SK-N-SH treated with all-trans-retinoic acid at 6 μM for 48 hours (cell line): ENCODE measurements around the gene ATRIP.

ENCODE experiments used
- ATAC-seq: fragments of 200-7000 bp; cut with Tn5 transposase; 3 replicates; pipeline ENCODE4 v1.9.1; 2020; ENCODE audit warnings: mild to moderate bottlenecking, moderate library complexity
- ARNTL ChIP-seq: fragments of 450-650 bp; formaldehyde crosslinking; IDR thresholded peaks from 2 replicates; pipeline ENCODE4 v1.5.0; 2020; ENCODE audit warnings: low read depth, mild to moderate bottlenecking, moderate library complexity, borderline replicate concordance
- BACH2 ChIP-seq: fragments of 250-450 bp; sonication (Bioruptor Pico); IDR thresholded peaks from 2 replicates; pipeline ENCODE4 v1.9.0; 2021; ENCODE audit warnings: mild to moderate bottlenecking, borderline replicate concordance
- CREB5 ChIP-seq: fragments of 250-450 bp; sonication (Bioruptor Pico); IDR thresholded peaks from 2 replicates; pipeline ENCODE4 v1.5.1; 2020; ENCODE audit warnings: low read depth, mild to moderate bottlenecking, moderate library complexity
- CSDC2 ChIP-seq: fragments of 250-450 bp; sonication (Bioruptor Pico); IDR thresholded peaks from 2 replicates; pipeline ENCODE4 v1.5.0; 2020; ENCODE audit warnings: mild to moderate bottlenecking, moderate library complexity
- CSRNP3 ChIP-seq: fragments of 250-450 bp; sonication (Bioruptor Pico); IDR thresholded peaks from 2 replicates; pipeline ENCODE4 v1.5.1; 2021; ENCODE audit warnings: mild to moderate bottlenecking, moderate library complexity
- GLIS3 ChIP-seq: fragments of 250-450 bp; sonication (Bioruptor Pico); IDR thresholded peaks from 2 replicates; pipeline ENCODE4 v1.5.0; 2020; ENCODE audit warnings: mild to moderate bottlenecking, moderate library complexity
- ISL1 ChIP-seq: fragments of 250-450 bp; sonication (Bioruptor Pico); IDR thresholded peaks from 2 replicates; pipeline ENCODE4 v2.1.2; 2022; ENCODE audit warnings: mild to moderate bottlenecking, moderate library complexity
- OSR1 ChIP-seq: fragments of 250-450 bp; sonication (Bioruptor Pico); IDR thresholded peaks from 2 replicates; pipeline ENCODE4 v1.8.0; 2022; ENCODE audit warnings: moderate library complexity, mild to moderate bottlenecking, inconsistent platforms
- POU6F1 ChIP-seq: fragments of 250-450 bp; sonication (Bioruptor Pico); IDR thresholded peaks from 2 replicates; pipeline ENCODE4 v1.8.0; 2021; ENCODE audit warnings: low read depth, mild to moderate bottlenecking, moderate library complexity, borderline replicate concordance
- PPARA ChIP-seq: fragments of 250-450 bp; sonication (Bioruptor Pico); IDR thresholded peaks from 2 replicates; pipeline ENCODE4 v1.5.0; 2020; ENCODE audit warnings: mild to moderate bottlenecking, borderline replicate concordance
- RARB ChIP-seq: fragments of 250-450 bp; sonication (Bioruptor Pico); IDR thresholded peaks from 2 replicates; pipeline ENCODE4 v1.8.0; 2021; ENCODE audit warnings: mild to moderate bottlenecking, moderate library complexity
- SNAI2 ChIP-seq: fragments of 250-450 bp; sonication (Bioruptor Pico); IDR thresholded peaks from 2 replicates; pipeline ENCODE4 v1.5.0; 2020; ENCODE audit warnings: mild to moderate bottlenecking, moderate library complexity
- TCF4 ChIP-seq: fragments of 250-450 bp; sonication (Bioruptor Pico); IDR thresholded peaks from 2 replicates; pipeline ENCODE4 v1.8.0; 2021; ENCODE audit warnings: mild to moderate bottlenecking, moderate library complexity, borderline replicate concordance
- TOX ChIP-seq: fragments of 250-450 bp; sonication (Bioruptor Pico); IDR thresholded peaks from 2 replicates; pipeline ENCODE4 v1.8.0; 2021; ENCODE audit warnings: mild to moderate bottlenecking, moderate library complexity, borderline replicate concordance
- TSHZ2 ChIP-seq: fragments of 250-450 bp; sonication (Bioruptor Pico); IDR thresholded peaks from 2 replicates; pipeline ENCODE4 v1.5.0; 2020; ENCODE audit warnings: mild to moderate bottlenecking, moderate library complexity
- ZC3H10 ChIP-seq: fragments of 250-450 bp; sonication (Bioruptor Pico); IDR thresholded peaks from 2 replicates; pipeline ENCODE4 v1.5.1; 2021; ENCODE audit warnings: mild to moderate bottlenecking, moderate library complexity
- ZFP3 ChIP-seq: fragments of 250-450 bp; sonication (Bioruptor Pico); IDR thresholded peaks from 2 replicates; pipeline ENCODE4 v1.5.0; 2020; ENCODE audit warnings: mild to moderate bottlenecking, moderate library complexity
- ZFP30 ChIP-seq: fragments of 450-650 bp; formaldehyde crosslinking; IDR thresholded peaks from 2 replicates; pipeline ENCODE4 v1.5.0; 2022; ENCODE audit warnings: mild to moderate bottlenecking, moderate library complexity
- ZNF565 ChIP-seq: fragments of 450-650 bp; formaldehyde crosslinking; conservative IDR thresholded peaks from 2 replicates; pipeline ENCODE4 v1.5.0; 2020; ENCODE audit warnings: low read depth, mild to moderate bottlenecking, moderate library complexity
- ZNF8 ChIP-seq: fragments of 450-650 bp; formaldehyde crosslinking; IDR thresholded peaks from 2 replicates; pipeline ENCODE4 v1.5.0; 2020; ENCODE audit warnings: mild to moderate bottlenecking, moderate library complexity

ATRIP gene

GRCh38 chr3:48423241-48423882, 23.2 kb upstream of the ATRIP start:
- TF ChIP-seq GLIS3 (CRISPR knock-in tag) (no peak), ZNF8 (no peak), ARNTL (CRISPR knock-in tag) (no peak), ZNF565 (CRISPR knock-in tag) (no peak), POU6F1 (CRISPR knock-in tag) (no peak), CREB5 (no peak), BACH2 (CRISPR knock-in tag) (no peak), PPARA (CRISPR knock-in tag) (no peak), TSHZ2 (no peak), OSR1 (CRISPR knock-in tag) (no peak), SNAI2 (CRISPR knock-in tag) (no peak), CSRNP3 (no peak), CSDC2 (no peak), ZFP30 (no peak)
- ATAC-seq: no peak

GRCh38 chr3:48423883-48424695, 22.4 kb upstream of the ATRIP start:
- TF ChIP-seq ARNTL (CRISPR knock-in tag) (no peak), ZFP30 (no peak), ZFP3 (CRISPR knock-in tag) (no peak), GLIS3 (CRISPR knock-in tag) (no peak), PPARA (CRISPR knock-in tag) (no peak), ZC3H10 (CRISPR knock-in tag) (no peak), ZNF8 (no peak)
- TF ChIP-seq, all 23 proteins: peak for 0

GRCh38 chr3:48425281-48425812, 21.2 kb upstream of the ATRIP start:
- TF ChIP-seq CSDC2: no peak
- no peak for TF ChIP-seq OSR1 (CRISPR knock-in tag)
- no peak for TF ChIP-seq ZNF8
- no peak for TF ChIP-seq CSRNP3
- TF ChIP-seq ZFP30: no peak
- no peak for TF ChIP-seq ISL1 (CRISPR knock-in tag)
- no peak for TF ChIP-seq TCF4 (CRISPR knock-in tag)
- TF ChIP-seq RARB (CRISPR knock-in tag): no peak
- no peak for TF ChIP-seq TSHZ2
- TF ChIP-seq TOX (CRISPR knock-in tag): no peak
- no peak for TF ChIP-seq ZFP3 (CRISPR knock-in tag)
- no peak for ATAC-seq

More at GRCh38 chr3:48423883-48424695, 22.4 kb upstream of the ATRIP start:
- ATAC-seq: no peak
